HG03097 (cell line): ENCODE data around the gene BDH1.

Experiments
- ATAC-seq: cut with Tn5 transposase; IDR thresholded peaks from one replicate; pipeline ENCODE4 v1.9.1; 2021; ENCODE audit not compliant: unreplicated experiment, low FRiP score

BDH1 gene

GRCh38 chr3:197466586-197467399 lies 89.0 kb downstream of the BDH1 start:
- no peak for ATAC-seq

GRCh38 chr3:197465996-197466549 lies 89.7 kb downstream of the BDH1 start:
- ATAC-seq: no peak

GRCh38 chr3:197465197-197465995 lies 90.4 kb downstream of the BDH1 start:
- no peak for ATAC-seq

- ATAC-seq: no peak
Measured at GRCh38 chr3:197464794-197465193, 91.0 kb downstream of the BDH1 start.

- ATAC-seq: no peak
Measured at GRCh38 chr3:197463279-197463678, 92.5 kb downstream of the BDH1 start.

- no peak for ATAC-seq
Measured at GRCh38 chr3:197462808-197463207, 93.0 kb downstream of the BDH1 start.

- ATAC-seq: no peak
Measured at GRCh38 chr3:197460639-197461038, 95.1 kb downstream of the BDH1 start.

GRCh38 chr3:197460002-197460401 lies 95.8 kb downstream of the BDH1 start:
- ATAC-seq: no peak
